AG10803 (cell line): ENCODE results near the gene HIVEP2.

ENCODE experiments used
- DNase-seq: peaks from one replicate; pipeline ENCODE4 v3.0.0; 2010; ENCODE audit warnings: low read depth
- H3K4me3 ChIP-seq: 2 replicates; pipeline ENCODE4 v1.5.1; 2011; ENCODE audit warnings: mild to moderate bottlenecking, low read length, control low read depth
- TF ChIP-seq, protein P1 (sequence below): conservative IDR thresholded peaks from 2 replicates; pipeline ENCODE4 v1.5.1; 2011; ENCODE audit warnings: mild to moderate bottlenecking, low read length, control low read depth, inconsistent platforms

Gene HIVEP2

DNA sequence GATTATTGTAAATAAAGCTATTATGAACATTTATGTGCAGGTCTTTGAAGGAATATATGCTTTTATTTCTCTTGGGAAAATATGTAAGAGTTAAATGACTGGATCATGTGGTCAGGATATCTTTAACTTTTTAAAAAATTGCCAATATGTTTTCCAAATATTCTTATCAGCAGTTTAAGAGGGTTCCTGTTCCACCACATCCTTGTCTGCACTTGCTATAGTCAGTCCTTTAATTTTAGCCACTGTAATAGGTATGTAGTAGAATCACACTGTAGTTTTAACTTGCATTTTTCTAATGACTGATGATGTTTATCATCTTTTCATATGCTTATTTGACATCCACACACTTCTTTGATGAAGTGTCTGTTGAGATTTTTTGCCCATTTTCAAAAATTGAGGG is 23.6 kb upstream of the HIVEP2 start:
- no peak overlapping the region for H3K4me3 ChIP-seq
- TF ChIP-seq, protein P1, sequence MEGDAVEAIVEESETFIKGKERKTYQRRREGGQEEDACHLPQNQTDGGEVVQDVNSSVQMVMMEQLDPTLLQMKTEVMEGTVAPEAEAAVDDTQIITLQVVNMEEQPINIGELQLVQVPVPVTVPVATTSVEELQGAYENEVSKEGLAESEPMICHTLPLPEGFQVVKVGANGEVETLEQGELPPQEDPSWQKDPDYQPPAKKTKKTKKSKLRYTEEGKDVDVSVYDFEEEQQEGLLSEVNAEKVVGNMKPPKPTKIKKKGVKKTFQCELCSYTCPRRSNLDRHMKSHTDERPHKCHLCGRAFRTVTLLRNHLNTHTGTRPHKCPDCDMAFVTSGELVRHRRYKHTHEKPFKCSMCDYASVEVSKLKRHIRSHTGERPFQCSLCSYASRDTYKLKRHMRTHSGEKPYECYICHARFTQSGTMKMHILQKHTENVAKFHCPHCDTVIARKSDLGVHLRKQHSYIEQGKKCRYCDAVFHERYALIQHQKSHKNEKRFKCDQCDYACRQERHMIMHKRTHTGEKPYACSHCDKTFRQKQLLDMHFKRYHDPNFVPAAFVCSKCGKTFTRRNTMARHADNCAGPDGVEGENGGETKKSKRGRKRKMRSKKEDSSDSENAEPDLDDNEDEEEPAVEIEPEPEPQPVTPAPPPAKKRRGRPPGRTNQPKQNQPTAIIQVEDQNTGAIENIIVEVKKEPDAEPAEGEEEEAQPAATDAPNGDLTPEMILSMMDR, result no peak
- no peak for DNase-seq

DNA sequence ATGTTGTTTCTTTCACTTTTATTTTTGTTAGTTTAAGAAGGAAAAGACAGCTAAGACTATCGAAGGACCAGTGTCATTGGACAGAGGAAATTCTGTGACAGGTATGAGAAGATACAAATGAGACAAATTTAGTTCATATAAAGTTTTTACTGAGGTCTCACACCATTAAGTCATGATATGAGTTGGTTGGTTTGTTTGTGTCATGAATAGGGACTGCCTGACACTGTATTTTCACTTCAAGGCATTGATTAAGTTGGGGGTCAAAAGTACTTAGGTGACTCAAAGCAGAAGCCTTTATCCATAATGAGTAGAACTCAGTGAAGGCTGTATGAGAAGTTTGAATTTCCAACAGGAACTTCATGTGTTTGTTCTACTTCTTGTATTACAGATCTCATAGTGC is 21.3 kb upstream of the HIVEP2 start:
- TF ChIP-seq, protein P1, result no peak
- DNase-seq, result no peak

DNA sequence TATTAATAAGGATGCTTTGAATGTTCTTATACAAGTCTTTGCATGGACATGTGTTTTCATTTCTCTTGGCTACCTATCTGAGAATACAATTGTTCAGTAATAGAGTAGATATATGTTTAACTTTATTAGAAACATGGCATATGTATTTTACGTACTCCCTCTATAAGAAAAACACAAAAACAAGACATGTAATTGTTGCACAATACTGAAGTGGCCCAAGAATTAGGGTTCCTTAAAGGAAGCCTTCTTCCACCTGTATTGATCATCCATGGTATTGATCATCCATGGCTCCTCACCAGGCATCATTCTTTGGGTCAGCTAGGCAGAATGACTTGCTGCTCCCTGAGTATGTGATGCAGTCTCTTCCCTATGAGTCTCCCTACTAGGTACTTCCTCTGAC is 20.2 kb upstream of the HIVEP2 start:
- H3K4me3 ChIP-seq, result no peak overlapping the region
- no peak for DNase-seq
- TF ChIP-seq, protein P1, result no peak

More for the DNA sequence above, 21.3 kb upstream of the HIVEP2 start:
- H3K4me3 ChIP-seq, result no peak overlapping the region

DNA sequence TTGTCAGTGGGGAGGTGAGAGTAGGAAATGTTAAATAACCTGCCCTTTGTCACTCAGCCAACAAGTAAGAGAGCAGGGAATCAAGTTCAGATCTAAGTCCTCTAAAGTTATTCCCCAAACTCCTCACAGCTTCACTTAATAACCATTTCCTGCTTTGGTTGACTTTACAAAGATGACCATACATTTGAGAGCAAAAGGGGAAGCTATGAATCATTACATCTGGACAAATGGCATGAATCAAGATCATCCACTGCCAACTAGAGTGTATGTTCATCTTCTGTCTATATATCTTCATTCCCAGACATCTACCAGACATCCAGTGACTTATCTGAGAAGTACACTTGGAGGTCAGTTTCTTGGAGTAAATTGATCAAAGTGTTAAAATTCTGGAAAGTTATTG is 15.1 kb upstream of the HIVEP2 start:
- DNase-seq, result peak; percentile 31
- H3K4me3 ChIP-seq, result no peak overlapping the region
- TF ChIP-seq, protein P1, result no peak

DNA sequence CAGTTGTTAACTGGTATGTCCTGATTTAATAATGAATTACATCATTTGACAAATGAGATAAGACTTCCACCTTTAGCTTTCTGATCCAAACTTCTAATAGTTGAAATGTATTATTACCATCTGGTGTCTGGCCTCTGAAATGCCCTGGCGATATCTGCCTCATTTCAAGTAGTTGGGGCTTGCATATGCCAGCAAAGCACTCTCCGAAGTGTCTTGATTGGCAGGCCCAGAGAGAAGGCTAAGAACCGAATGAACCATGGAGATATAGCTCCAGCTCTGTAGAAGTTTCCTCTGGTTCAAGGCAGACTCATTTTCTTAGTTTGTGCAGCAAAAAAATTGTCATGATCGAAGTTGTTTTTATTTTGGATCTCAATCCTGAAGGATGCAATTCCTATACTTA is 13.4 kb upstream of the HIVEP2 start:
- H3K4me3 ChIP-seq, result no peak overlapping the region
- DNase-seq, result no peak
- TF ChIP-seq, protein P1, result no peak

DNA sequence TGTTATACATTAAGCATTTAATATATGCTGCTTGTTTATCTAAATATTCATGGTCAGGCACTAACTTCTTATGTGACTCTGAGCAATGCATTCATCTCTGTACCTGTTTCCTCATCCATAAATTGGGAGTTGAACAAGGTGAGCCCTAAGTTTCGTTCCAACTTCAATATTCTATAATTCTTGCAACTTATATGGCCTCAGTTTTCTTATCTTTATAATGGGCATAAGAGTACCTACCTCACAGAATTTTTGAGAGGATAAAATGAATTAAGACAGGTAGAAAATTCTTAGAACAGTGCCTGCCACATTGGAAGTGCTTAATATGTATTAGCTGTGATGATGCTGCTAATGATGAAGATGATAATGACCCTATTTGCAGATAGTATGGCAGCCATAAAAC is 11.8 kb upstream of the HIVEP2 start:
- TF ChIP-seq, protein P1, result no peak
- DNase-seq, result no peak
- H3K4me3 ChIP-seq, result no peak overlapping the region

DNA sequence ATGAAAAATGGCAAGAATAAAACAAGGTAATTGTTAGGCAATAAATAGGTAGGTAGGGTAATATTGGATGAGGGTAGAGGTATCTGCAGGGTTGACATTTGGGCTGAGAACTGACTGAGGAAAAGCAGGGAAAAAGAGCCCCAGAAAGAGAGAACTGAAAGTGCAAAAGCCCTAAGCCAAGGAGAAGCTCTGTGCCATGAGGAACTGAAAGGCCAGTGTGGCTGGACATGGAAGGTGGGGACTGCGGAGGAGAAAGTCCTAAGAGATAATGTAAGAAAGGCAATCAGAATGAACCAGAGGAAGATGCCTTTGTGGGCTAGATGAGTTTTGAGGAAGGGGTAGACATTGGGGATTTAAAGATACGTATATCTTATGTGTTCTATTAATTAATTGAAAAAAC is 9.9 kb upstream of the HIVEP2 start:
- TF ChIP-seq, protein P1, result no peak
- no peak for DNase-seq

More for the DNA sequence above, 9.9 kb upstream of the HIVEP2 start:
- H3K4me3 ChIP-seq, result no peak overlapping the region
